Glutamatergic neuron (in vitro differentiated cells): ENCODE data around the gene SIK2. TPM values are rescaled to one million over a fixed set of nuclear protein-coding genes. Genes with fewer than 3 reads are reported as not detected.

ENCODE experiments used
- DNase-seq: peaks from one replicate; pipeline ENCODE4 v3.0.0; 2022
- H3K27ac Mint-ChIP-seq: one replicate; pipeline ENCODE4 v1.8.0; 2020; ENCODE audit warnings: mild to moderate bottlenecking, mixed read lengths, inconsistent platforms; ENCODE audit not compliant: unreplicated experiment
- H3K27me3 Mint-ChIP-seq: one replicate; pipeline ENCODE4 v1.8.0; 2020; ENCODE audit warnings: mild to moderate bottlenecking, moderate library complexity, mixed read lengths, inconsistent platforms; ENCODE audit not compliant: unreplicated experiment
- H3K36me3 Mint-ChIP-seq: one replicate; pipeline ENCODE4 v1.8.0; 2020; ENCODE audit warnings: mild to moderate bottlenecking, mixed read lengths, inconsistent platforms; ENCODE audit not compliant: unreplicated experiment
- H3K4me1 Mint-ChIP-seq: one replicate; pipeline ENCODE4 v1.8.0; 2020; ENCODE audit warnings: mild to moderate bottlenecking, low read depth, mixed read lengths, inconsistent platforms; ENCODE audit not compliant: unreplicated experiment
- H3K4me3 Mint-ChIP-seq: one replicate; pipeline ENCODE4 v1.8.0; 2020; ENCODE audit warnings: mild to moderate bottlenecking, mixed read lengths, inconsistent platforms; ENCODE audit not compliant: unreplicated experiment
- H3K9me3 Mint-ChIP-seq: one replicate; pipeline ENCODE4 v1.8.0; 2020; ENCODE audit warnings: mild to moderate bottlenecking, moderate library complexity, mixed read lengths, inconsistent platforms; ENCODE audit not compliant: unreplicated experiment
- CTCF ChIP-seq: fragments of 200-600 bp; sonication (generic); IDR thresholded peaks from one replicate; pipeline ENCODE4 v1.5.0; 2021; ENCODE audit not compliant: partially characterized antibody, unreplicated experiment
- total RNA-seq: library from RNA; stranded (reverse); fragmentation: NEBNext Ultra II Directional; extraction: Animal tissue kit (Norgen Biotek cat#: 25700); gene quantifications from one replicate; pipeline ENCODE4 v1.2.1, GENCODE V29; 2021; ENCODE audit not compliant: unreplicated experiment

Gene SIK2
- total RNA-seq, 1 donor from 2014 or later, result 10.1 TPM

GRCh38 chr11:111683806-111684205, 81.6 kb downstream of the SIK2 start:
- no peak overlapping the region for H3K4me3 Mint-ChIP-seq
- H3K27ac Mint-ChIP-seq, result no peak overlapping the region
- no peak for TF ChIP-seq CTCF
- no peaks in the 10 kb centered on the region for H3K27me3 Mint-ChIP-seq
- no peaks in the 10 kb centered on the region for H3K9me3 Mint-ChIP-seq
- no peaks in the 10 kb centered on the region for H3K4me1 Mint-ChIP-seq
- DNase-seq, result no peak
- H3K36me3 Mint-ChIP-seq, result no peaks in the 10 kb centered on the region

- DNase-seq, result no peak
- H3K36me3 Mint-ChIP-seq, result no peaks in the 10 kb centered on the region
- TF ChIP-seq CTCF, result no peak
- H3K4me1 Mint-ChIP-seq, result no peaks in the 10 kb centered on the region
- no peak overlapping the region for H3K27ac Mint-ChIP-seq
- no peaks in the 10 kb centered on the region for H3K9me3 Mint-ChIP-seq
- no peak overlapping the region for H3K4me3 Mint-ChIP-seq
- no peaks in the 10 kb centered on the region for H3K27me3 Mint-ChIP-seq
These were observed 82.0 kb downstream of the SIK2 start for GRCh38 chr11:111684251-111684650.

GRCh38 chr11:111688013-111688412, 85.8 kb downstream of the SIK2 start:
- no peak overlapping the region for H3K4me3 Mint-ChIP-seq
- no peaks in the 10 kb centered on the region for H3K9me3 Mint-ChIP-seq
- no peak for DNase-seq
- H3K27ac Mint-ChIP-seq, result no peak overlapping the region
- H3K36me3 Mint-ChIP-seq, result no peaks in the 10 kb centered on the region
- H3K4me1 Mint-ChIP-seq, result no peaks in the 10 kb centered on the region
- TF ChIP-seq CTCF, result no peak
- no peaks in the 10 kb centered on the region for H3K27me3 Mint-ChIP-seq

GRCh38 chr11:111691176-111691575, 88.9 kb downstream of the SIK2 start:
- no peak for TF ChIP-seq CTCF
- H3K4me1 Mint-ChIP-seq, result peaks cover 6% of the 10 kb centered on the region
- H3K27me3 Mint-ChIP-seq, result no peaks in the 10 kb centered on the region
- DNase-seq, result no peak
- H3K9me3 Mint-ChIP-seq, result no peaks in the 10 kb centered on the region
- no peak overlapping the region for H3K27ac Mint-ChIP-seq
- H3K4me3 Mint-ChIP-seq, result no peak overlapping the region
- no peaks in the 10 kb centered on the region for H3K36me3 Mint-ChIP-seq

- TF ChIP-seq CTCF, result no peak
- Mint-ChIP-seq H3K4me1 (peaks cover 6% of the 10 kb centered on the region), H3K4me3 (no peak overlapping the region), H3K9me3 (no peaks in the 10 kb centered on the region), H3K27ac (no peak overlapping the region), H3K27me3 (no peaks in the 10 kb centered on the region), H3K36me3 (no peaks in the 10 kb centered on the region)
- DNase-seq, result no peak
These were observed 89.5 kb downstream of the SIK2 start for GRCh38 chr11:111691741-111692140.
